ENCODE results near the gene VWF. TPM values are rescaled to one million over a fixed set of nuclear protein-coding genes. Genes with fewer than 3 reads are reported as not detected.

Gene VWF
- total RNA-seq, 1 experiment from 2014 or later, result 0.41 TPM

GRCh38 chr12:6076776-6077691 is 47.4 kb downstream of the VWF start:
- H3K4me1 Mint-ChIP-seq (ENCODE audit: low read depth, unreplicated experiment), result peaks cover 13% of the 10 kb centered on the region
- no peak overlapping the region for H3K27ac Mint-ChIP-seq (ENCODE audit: unreplicated experiment)
- no TSS peak for BruUV-seq (replicated peaks)
- H3K9me3 Mint-ChIP-seq (ENCODE audit: unreplicated experiment), result no peaks in the 10 kb centered on the region
- no peaks in the 10 kb centered on the region for H3K27me3 Mint-ChIP-seq (ENCODE audit: insufficient read depth, unreplicated experiment)
- TF ChIP-seq CTCF (IDR thresholded peaks at IDR 0.05; ENCODE audit: insufficient read depth in 1 of 2, low read depth in 1 of 2, low read length in 1 of 2, severe bottlenecking in 1 of 2, unreplicated experiment in 1 of 2), result no peak
- ChIA-PET POLR2A (no interaction called here), CTCF (interaction anchor here (0.6 kb wide), 1 partner anchor 30 kb away, joined by 7 read pairs; no protein-coding TSS in a partner anchor)
- H3K36me3 Mint-ChIP-seq (ENCODE audit: insufficient read depth, unreplicated experiment), result no peaks in the 10 kb centered on the region
- intact Hi-C loops (cut with micrococcal nuclease; ENCODE audit: unreplicated experiment), result loop anchor here (10.0 kb wide), 1 partner anchor 298 kb away; the partner anchor contains the start of gene SCNN1A
- H3K4me1 ChIP-seq, result peaks cover 9% of the 10 kb centered on the region; the same call in 1 of the 2 replicates
- H3K9me3 ChIP-seq, result no peaks in the 10 kb centered on the region
- H3K4me3 ChIP-seq (ENCODE audit: low read depth, low read length), result no peak overlapping the region
- DNase-seq, result no peak
- H3K4me3 Mint-ChIP-seq (ENCODE audit: unreplicated experiment), result no peak overlapping the region
- no peaks in the 10 kb centered on the region for H3K27me3 ChIP-seq (replicated peaks; ENCODE audit: control insufficient read depth, insufficient read depth, low read length)
- H3K36me3 ChIP-seq (ENCODE audit: control insufficient read depth, insufficient read depth, low read length), result no peaks in the 10 kb centered on the region

GRCh38 chr12:6076346-6076745 is 48.1 kb downstream of the VWF start:
- TF ChIP-seq CTCF (IDR thresholded peaks at IDR 0.05; ENCODE audit: insufficient read depth in 1 of 2, low read depth in 1 of 2, low read length in 1 of 2, severe bottlenecking in 1 of 2, unreplicated experiment in 1 of 2), result no peak
- no peaks in the 10 kb centered on the region for H3K27me3 ChIP-seq (replicated peaks; ENCODE audit: control insufficient read depth, insufficient read depth, low read length)
- BruUV-seq (replicated peaks), result no TSS peak
- Mint-ChIP-seq H3K27me3 (ENCODE audit: insufficient read depth, unreplicated experiment) (no peaks in the 10 kb centered on the region), H3K36me3 (ENCODE audit: insufficient read depth, unreplicated experiment) (no peaks in the 10 kb centered on the region), H3K4me1 (ENCODE audit: low read depth, unreplicated experiment) (peaks cover 20% of the 10 kb centered on the region), H3K9me3 (ENCODE audit: unreplicated experiment) (no peaks in the 10 kb centered on the region), H3K27ac (ENCODE audit: unreplicated experiment) (no peak overlapping the region), H3K4me3 (ENCODE audit: unreplicated experiment) (no peak overlapping the region)
- no peaks in the 10 kb centered on the region for H3K9me3 ChIP-seq
- ChIA-PET CTCF (no interaction called here), POLR2A (interaction anchor here (0.6 kb wide), 1 partner anchor 79 kb away, joined by 7 read pairs; no protein-coding TSS in a partner anchor)
- peaks cover 14% of the 10 kb centered on the region; the same call in 1 of the 2 replicates for H3K4me1 ChIP-seq
- H3K36me3 ChIP-seq (ENCODE audit: control insufficient read depth, insufficient read depth, low read length), result no peaks in the 10 kb centered on the region
- intact Hi-C loops (cut with micrococcal nuclease; ENCODE audit: unreplicated experiment), result loop anchor here (10.0 kb wide), 1 partner anchor 298 kb away; the partner anchor contains the start of gene SCNN1A
- no peak overlapping the region for H3K4me3 ChIP-seq (ENCODE audit: low read depth, low read length)
- DNase-seq, result no peak

- no peak for DNase-seq
- H3K27ac Mint-ChIP-seq (ENCODE audit: unreplicated experiment), result no peak overlapping the region
- no peaks in the 10 kb centered on the region for H3K27me3 Mint-ChIP-seq (ENCODE audit: insufficient read depth, unreplicated experiment)
- intact Hi-C loops (cut with micrococcal nuclease; ENCODE audit: unreplicated experiment), result loop anchor here (10.0 kb wide), 1 partner anchor 300 kb away; the partner anchor contains the start of gene SCNN1A
- CTCF ChIA-PET, result no interaction called here
- Histone ChIP-seq H3K4me3 (ENCODE audit: low read depth, low read length) (no peak overlapping the region), H3K9me3 (no peaks in the 10 kb centered on the region), H3K36me3 (ENCODE audit: control insufficient read depth, insufficient read depth, low read length) (no peaks in the 10 kb centered on the region), H3K27me3 (replicated peaks; ENCODE audit: control insufficient read depth, insufficient read depth, low read length) (no peaks in the 10 kb centered on the region), H3K4me1 (peaks cover 26% of the 10 kb centered on the region)
- no peak overlapping the region for H3K4me3 Mint-ChIP-seq (ENCODE audit: unreplicated experiment)
- H3K9me3 Mint-ChIP-seq (ENCODE audit: unreplicated experiment), result no peaks in the 10 kb centered on the region
- POLR2A ChIA-PET, result no interaction called here
- BruUV-seq (replicated peaks), result no TSS peak
- no peak for TF ChIP-seq CTCF (IDR thresholded peaks at IDR 0.05; ENCODE audit: insufficient read depth in 1 of 2, low read depth in 1 of 2, low read length in 1 of 2, severe bottlenecking in 1 of 2, unreplicated experiment in 1 of 2)
- H3K36me3 Mint-ChIP-seq (ENCODE audit: insufficient read depth, unreplicated experiment), result peaks cover 6% of the 10 kb centered on the region
- H3K4me1 Mint-ChIP-seq (ENCODE audit: low read depth, unreplicated experiment), result peaks cover 32% of the 10 kb centered on the region
Observed at GRCh38 chr12:6074979-6075585, 49.4 kb downstream of the VWF start.

Measured in Caco-2 (cell line).